T-helper 2 cell treated with Interferon-gamma antibody and Interleukin-4, amounts not matched to agents 5 μg/mL and 100 μg/mL, for 36 hours (primary cell): ENCODE measurements around the gene HLA-DRA.

Source experiments
- DNase-seq: peaks from one replicate; pipeline ENCODE4 v3.0.0; 2021; ENCODE audit warnings: low spot score
- H3K27ac Mint-ChIP-seq: one replicate; pipeline ENCODE4 v1.8.0; 2021; ENCODE audit warnings: mild to moderate bottlenecking, mixed read lengths
- H3K27me3 Mint-ChIP-seq: one replicate; pipeline ENCODE4 v1.8.0; 2021; ENCODE audit warnings: low read depth, mixed read lengths
- H3K36me3 Mint-ChIP-seq: one replicate; pipeline ENCODE4 v1.8.0; 2021; ENCODE audit warnings: low read depth, mixed read lengths
- H3K4me1 Mint-ChIP-seq: one replicate; pipeline ENCODE4 v1.8.0; 2021; ENCODE audit warnings: low read depth, mixed read lengths
- H3K4me3 Mint-ChIP-seq: one replicate; pipeline ENCODE4 v1.8.0; 2022; ENCODE audit warnings: mild to moderate bottlenecking, moderate library complexity, mixed read lengths
- H3K9me3 Mint-ChIP-seq: one replicate; pipeline ENCODE4 v1.8.0; 2021; ENCODE audit warnings: mixed read lengths

HLA-DRA gene

GRCh38 chr6:32475392-32476206, 35.9 kb downstream of the HLA-DRA start:
- Mint-ChIP-seq H3K27ac (no peak overlapping the region), H3K4me3 (no peak overlapping the region), H3K4me1 (peaks cover 4% of the 10 kb centered on the region), H3K9me3 (no peaks in the 10 kb centered on the region), H3K36me3 (no peaks in the 10 kb centered on the region), H3K27me3 (peaks cover 26% of the 10 kb centered on the region)
- no peak for DNase-seq

DNA sequence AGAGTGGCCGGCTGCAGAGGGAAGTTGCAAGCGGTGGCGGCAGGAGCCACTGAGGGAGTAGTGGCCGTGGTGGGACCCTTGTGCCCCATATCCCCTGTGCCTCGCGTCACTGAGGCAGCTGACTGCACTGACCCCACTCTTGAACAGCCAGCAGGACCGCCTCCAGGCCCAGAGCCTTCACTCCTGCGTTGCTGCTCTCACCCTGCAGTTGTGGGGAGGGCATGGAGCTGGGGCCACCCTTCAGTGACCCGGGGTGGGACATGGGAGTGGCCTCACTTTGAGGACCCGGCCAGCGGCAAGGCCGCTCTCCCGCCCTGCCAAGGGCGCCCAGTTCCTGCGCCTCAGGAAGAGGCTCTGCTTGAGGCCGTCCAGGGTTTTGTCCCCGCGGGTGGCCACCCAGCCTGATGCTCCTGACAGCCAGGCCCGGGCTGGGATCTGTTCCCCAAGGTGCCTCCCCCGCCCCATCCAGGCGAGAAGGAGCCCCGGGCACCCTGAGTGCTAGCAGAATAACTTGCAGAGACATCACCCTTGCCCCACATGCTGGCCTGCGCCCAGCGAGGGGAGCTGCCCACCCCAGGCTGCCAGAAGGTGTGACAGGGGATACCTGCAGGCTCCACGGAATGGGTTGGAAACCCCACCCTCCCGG, 44.4 kb downstream of the HLA-DRA start:
- no peak overlapping the region for H3K27ac Mint-ChIP-seq

DNA sequence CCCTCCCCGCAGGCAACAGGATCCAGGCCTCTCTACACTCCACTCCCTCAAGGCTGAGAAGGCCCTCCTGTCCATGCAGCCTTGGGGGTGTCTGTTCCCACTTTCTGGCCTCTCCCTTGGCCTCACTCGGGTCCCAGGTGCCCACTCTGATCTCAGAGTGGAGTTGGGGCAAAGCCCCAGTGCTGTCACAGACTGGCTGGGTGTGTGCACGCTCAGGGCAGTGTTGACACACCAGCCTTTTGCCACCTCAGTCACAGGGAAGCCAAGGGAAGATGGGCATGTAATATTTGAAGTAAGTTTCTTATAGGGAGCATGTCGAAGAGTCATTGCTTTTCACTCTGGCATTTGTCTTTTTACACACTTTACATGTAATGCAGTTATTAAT, 44.9 kb downstream of the HLA-DRA start:
- peaks cover 37% of the 10 kb centered on the region for H3K27me3 Mint-ChIP-seq
- no peak for DNase-seq
- H3K4me1 Mint-ChIP-seq, result no peaks in the 10 kb centered on the region
- no peaks in the 10 kb centered on the region for H3K36me3 Mint-ChIP-seq
- no peak overlapping the region for H3K4me3 Mint-ChIP-seq
- no peak overlapping the region for H3K27ac Mint-ChIP-seq
- no peaks in the 10 kb centered on the region for H3K9me3 Mint-ChIP-seq

More for the DNA sequence above, 44.4 kb downstream of the HLA-DRA start:
- Mint-ChIP-seq H3K4me3 (no peak overlapping the region), H3K27me3 (peaks cover 38% of the 10 kb centered on the region), H3K36me3 (no peaks in the 10 kb centered on the region), H3K4me1 (no peaks in the 10 kb centered on the region), H3K9me3 (no peaks in the 10 kb centered on the region)
- no peak for DNase-seq

- Mint-ChIP-seq H3K4me1 (no peaks in the 10 kb centered on the region), H3K27me3 (peaks cover 29% of the 10 kb centered on the region), H3K27ac (no peak overlapping the region), H3K9me3 (no peaks in the 10 kb centered on the region), H3K4me3 (no peak overlapping the region), H3K36me3 (no peaks in the 10 kb centered on the region)
- no peak for DNase-seq
Measured at GRCh38 chr6:32488083-32488482, 48.4 kb downstream of the HLA-DRA start.

GRCh38 chr6:32491700-32492099, 52.0 kb downstream of the HLA-DRA start:
- Mint-ChIP-seq H3K36me3 (no peaks in the 10 kb centered on the region), H3K27me3 (peaks cover 22% of the 10 kb centered on the region), H3K27ac (no peak overlapping the region), H3K4me3 (no peak overlapping the region), H3K9me3 (no peaks in the 10 kb centered on the region), H3K4me1 (no peaks in the 10 kb centered on the region)
- no peak for DNase-seq

GRCh38 chr6:32492351-32492750, 52.7 kb downstream of the HLA-DRA start:
- Mint-ChIP-seq H3K4me3 (no peak overlapping the region), H3K27ac (no peak overlapping the region), H3K36me3 (no peaks in the 10 kb centered on the region), H3K27me3 (peaks cover 21% of the 10 kb centered on the region), H3K4me1 (no peaks in the 10 kb centered on the region), H3K9me3 (no peaks in the 10 kb centered on the region)
- DNase-seq, result no peak
